ENCODE measurements around the gene SMAD5. TPM values are rescaled to one million over a fixed set of nuclear protein-coding genes. Genes with fewer than 3 reads are reported as not detected.

SMAD5 gene
- total and polyA plus RNA-seq, 2 donors = 20.4 to 167 TPM

GRCh38 chr5:136200761-136201160, 68.1 kb downstream of the SMAD5 start:
- no peak overlapping the region for H3K4me3 ChIP-seq (ENCODE audit: low read depth, low read length)
- H3K36me3 ChIP-seq (ENCODE audit: insufficient read depth) = no peaks in the 10 kb centered on the region
- no peak overlapping the region for H3K27ac ChIP-seq (ENCODE audit: low read depth)
- 81% methylated on average over 3 of the region's 3 CpGs for WGBS
- H3K4me1 ChIP-seq (ENCODE audit: insufficient read depth) = no peaks in the 10 kb centered on the region
- DNase-seq (ENCODE audit: extremely low spot score) = no peak

DNA sequence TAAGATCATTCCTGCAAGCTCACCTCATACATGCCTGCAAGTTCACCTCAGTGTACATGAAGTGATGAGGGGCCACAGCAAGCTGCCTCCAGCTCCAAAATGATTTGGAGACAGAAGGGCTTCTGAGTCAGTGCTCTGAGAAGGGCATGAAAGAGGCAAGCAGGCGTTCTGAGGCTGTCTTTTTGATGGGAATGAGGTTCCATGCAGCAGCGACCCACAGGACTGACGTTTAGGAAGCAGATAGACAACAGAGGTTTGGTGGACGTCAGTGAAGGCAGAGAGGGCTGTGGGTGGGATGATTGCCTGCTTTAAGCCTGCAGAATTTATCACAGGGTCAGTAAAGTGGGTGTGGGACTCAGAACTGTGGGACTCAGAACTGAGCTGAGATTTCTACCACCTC, 69.2 kb downstream of the SMAD5 start:
- H3K27ac ChIP-seq (ENCODE audit: low read depth) = no peak overlapping the region
- H3K4me3 ChIP-seq (ENCODE audit: low read depth, low read length) = no peak overlapping the region
- no peaks in the 10 kb centered on the region for H3K36me3 ChIP-seq (ENCODE audit: insufficient read depth)
- 74% methylated on average over 4 of the region's 4 CpGs for WGBS
- no peaks in the 10 kb centered on the region for H3K4me1 ChIP-seq (ENCODE audit: insufficient read depth)
- no peak for DNase-seq (ENCODE audit: extremely low spot score)

DNA sequence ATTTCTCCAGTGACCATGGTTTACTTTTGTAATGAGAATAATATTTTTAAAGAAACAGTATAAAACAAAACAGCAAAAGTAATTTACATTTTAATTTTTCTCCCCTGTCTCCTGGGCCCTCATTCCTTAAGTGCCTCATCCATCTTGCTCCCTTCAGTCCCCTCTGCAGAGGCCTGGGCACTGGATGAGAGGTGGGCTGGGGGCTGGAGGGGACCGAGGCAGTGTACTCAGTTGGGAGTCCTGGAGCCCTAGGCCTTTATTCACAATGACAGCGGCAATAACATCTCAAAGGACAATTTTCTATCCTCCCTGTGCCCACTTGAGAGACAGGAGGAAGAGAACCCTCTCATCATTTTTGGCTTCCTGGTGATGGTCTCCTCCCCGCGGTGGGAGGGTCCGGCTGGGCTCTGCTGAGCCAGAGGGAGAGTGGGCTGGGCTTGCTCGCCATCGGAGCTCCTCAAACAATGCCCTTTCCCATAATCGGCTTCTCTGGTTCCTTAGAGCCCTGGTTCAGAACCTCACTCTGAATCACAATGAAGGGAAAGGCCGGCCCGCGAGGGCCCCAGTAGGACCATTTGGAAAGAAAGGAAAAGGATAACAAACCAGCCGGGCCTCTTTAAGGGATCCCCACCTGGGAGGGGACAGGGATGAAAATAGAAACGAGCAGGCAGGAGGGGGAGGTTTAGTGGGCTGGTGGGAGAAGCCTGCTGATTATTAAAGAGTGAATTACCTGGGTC, 70.0 kb downstream of the SMAD5 start:
- 27% methylated on average over 13 of the region's 13 CpGs for WGBS
- H3K27ac ChIP-seq (ENCODE audit: low read depth) = no peak overlapping the region
- no peaks in the 10 kb centered on the region for H3K36me3 ChIP-seq (ENCODE audit: insufficient read depth)
- H3K4me1 ChIP-seq (ENCODE audit: insufficient read depth) = no peaks in the 10 kb centered on the region
- DNase-seq (ENCODE audit: extremely low spot score) = no peak
- no peak overlapping the region for H3K4me3 ChIP-seq (ENCODE audit: low read depth, low read length)

DNA sequence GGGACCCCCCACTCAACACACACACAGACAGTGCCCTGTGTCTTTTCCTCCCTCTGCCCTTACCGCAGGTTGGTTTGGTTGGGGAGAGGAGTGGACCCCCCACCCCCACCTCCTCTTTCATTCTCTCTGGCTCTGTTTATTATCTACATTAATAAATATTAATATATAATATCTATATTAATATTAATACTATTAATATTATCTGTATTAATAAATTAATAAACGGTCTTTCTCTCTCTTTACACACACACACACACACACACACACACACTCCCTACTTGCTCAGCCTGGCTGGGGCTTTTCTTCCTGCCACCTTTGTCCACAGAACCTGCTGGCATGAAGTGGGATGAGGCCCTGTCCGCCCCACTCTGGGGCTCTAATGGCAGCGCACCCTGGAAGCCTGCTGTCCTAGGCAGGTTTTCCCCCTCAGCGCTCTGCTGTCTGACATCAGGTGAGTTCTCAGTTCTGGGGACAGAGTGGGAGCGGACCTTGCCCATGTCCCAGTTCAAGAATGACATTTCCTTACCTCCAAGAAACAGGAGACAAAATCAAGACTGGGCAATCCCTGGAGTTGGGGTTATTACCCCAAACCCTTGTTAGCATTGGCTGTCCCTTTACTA, 70.8 kb downstream of the SMAD5 start:
- no peak for DNase-seq (ENCODE audit: extremely low spot score)
- Histone ChIP-seq H3K36me3 (ENCODE audit: insufficient read depth) (no peaks in the 10 kb centered on the region), H3K4me3 (ENCODE audit: low read depth, low read length) (no peak overlapping the region), H3K27ac (ENCODE audit: low read depth) (no peak overlapping the region), H3K4me1 (ENCODE audit: insufficient read depth) (no peaks in the 10 kb centered on the region)
- WGBS = 91% methylated on average over 6 of the region's 6 CpGs

GRCh38 chr5:136205061-136205702, 72.5 kb downstream of the SMAD5 start:
- DNase-seq (ENCODE audit: extremely low spot score) = no peak
- Histone ChIP-seq H3K4me1 (ENCODE audit: insufficient read depth) (no peaks in the 10 kb centered on the region), H3K36me3 (ENCODE audit: insufficient read depth) (no peaks in the 10 kb centered on the region), H3K27ac (ENCODE audit: low read depth) (no peak overlapping the region), H3K4me3 (ENCODE audit: low read depth, low read length) (no peak overlapping the region)
- 93% methylated on average over 8 of the region's 8 CpGs for WGBS

GRCh38 chr5:136205941-136206340, 73.3 kb downstream of the SMAD5 start:
- no peaks in the 10 kb centered on the region for H3K36me3 ChIP-seq (ENCODE audit: insufficient read depth)
- WGBS = 88% methylated on average over 4 of the region's 4 CpGs
- H3K27ac ChIP-seq (ENCODE audit: low read depth) = no peak overlapping the region
- no peaks in the 10 kb centered on the region for H3K4me1 ChIP-seq (ENCODE audit: insufficient read depth)
- no peak overlapping the region for H3K4me3 ChIP-seq (ENCODE audit: low read depth, low read length)
- no peak for DNase-seq (ENCODE audit: extremely low spot score)

- no peaks in the 10 kb centered on the region for H3K4me1 ChIP-seq (ENCODE audit: insufficient read depth)
- no peaks in the 10 kb centered on the region for H3K36me3 ChIP-seq (ENCODE audit: insufficient read depth)
- no peak for DNase-seq (ENCODE audit: extremely low spot score)
- H3K4me3 ChIP-seq (ENCODE audit: low read depth, low read length) = no peak overlapping the region
- 89% methylated on average over 5 of the region's 5 CpGs for WGBS
- H3K27ac ChIP-seq (ENCODE audit: low read depth) = no peak overlapping the region
These were observed 73.7 kb downstream of the SMAD5 start for GRCh38 chr5:136206361-136206760.

- no peaks in the 10 kb centered on the region for H3K36me3 ChIP-seq (ENCODE audit: insufficient read depth)
- 93% methylated on average over 7 of the region's 7 CpGs for WGBS
- no peaks in the 10 kb centered on the region for H3K4me1 ChIP-seq (ENCODE audit: insufficient read depth)
- H3K27ac ChIP-seq (ENCODE audit: low read depth) = no peak overlapping the region
- no peak overlapping the region for H3K4me3 ChIP-seq (ENCODE audit: low read depth, low read length)
- no peak for DNase-seq (ENCODE audit: extremely low spot score)
These were observed 75.0 kb downstream of the SMAD5 start for GRCh38 chr5:136207631-136208030.

DNA sequence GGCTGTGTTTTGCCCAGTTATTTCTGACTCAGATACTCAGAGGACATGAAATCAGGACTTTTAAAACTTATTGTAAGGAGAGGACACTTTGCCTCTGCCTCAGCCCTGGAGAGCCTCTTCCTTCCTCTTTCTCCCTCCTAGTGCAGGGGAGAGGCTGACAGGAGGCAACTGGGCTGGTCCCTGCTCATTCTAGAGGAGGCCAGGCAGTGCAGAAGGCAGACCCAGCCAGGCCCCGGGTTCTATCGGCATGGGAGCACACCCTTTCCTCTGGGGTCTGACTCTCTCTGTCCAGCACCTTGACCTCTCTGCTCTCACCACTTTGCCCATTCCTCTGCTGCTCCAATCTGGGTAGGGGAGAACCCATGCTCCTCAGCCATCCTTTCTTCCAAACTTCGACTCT, 76.3 kb downstream of the SMAD5 start:
- Histone ChIP-seq H3K4me3 (ENCODE audit: low read depth, low read length) (no peak overlapping the region), H3K27ac (ENCODE audit: low read depth) (no peak overlapping the region), H3K36me3 (ENCODE audit: insufficient read depth) (no peaks in the 10 kb centered on the region), H3K4me1 (ENCODE audit: insufficient read depth) (no peaks in the 10 kb centered on the region)
- DNase-seq (ENCODE audit: extremely low spot score) = no peak
- WGBS = 75% methylated on average over 3 of the region's 3 CpGs

DNA sequence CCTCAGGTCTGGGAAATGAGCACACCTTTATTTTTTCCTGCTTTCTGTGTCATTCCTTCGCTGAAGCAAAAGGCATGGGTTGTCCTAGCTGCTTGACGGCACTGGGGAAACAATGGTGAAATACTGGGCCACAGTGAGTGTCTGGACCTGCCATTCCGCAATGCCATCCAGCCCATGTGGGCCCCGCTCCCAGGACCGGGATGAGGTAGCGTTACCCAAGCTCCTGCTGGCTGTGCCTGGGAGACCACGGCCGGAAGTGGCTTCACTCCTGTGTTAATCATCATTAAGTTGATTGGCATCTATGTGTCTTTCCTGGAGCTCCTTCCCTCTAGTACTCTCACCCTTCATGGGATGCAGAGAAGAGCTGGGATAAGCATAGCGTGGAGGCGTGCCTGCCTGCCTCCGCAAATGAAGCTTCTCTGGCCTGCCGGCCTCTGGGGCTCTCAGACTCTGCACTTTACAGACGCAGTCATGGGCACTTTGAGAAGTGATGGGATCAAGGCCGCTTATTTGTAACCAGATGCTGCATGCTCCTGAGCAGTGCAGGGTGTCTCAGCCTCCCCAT, 76.8 kb downstream of the SMAD5 start:
- 93% methylated on average over 14 of the region's 14 CpGs for WGBS
- H3K4me1 ChIP-seq (ENCODE audit: insufficient read depth) = no peaks in the 10 kb centered on the region
- no peak for DNase-seq (ENCODE audit: extremely low spot score)

GRCh38 chr5:136210259-136210658, 77.6 kb downstream of the SMAD5 start:
- Histone ChIP-seq H3K27ac (ENCODE audit: low read depth) (no peak overlapping the region), H3K4me1 (ENCODE audit: insufficient read depth) (no peaks in the 10 kb centered on the region), H3K4me3 (ENCODE audit: low read depth, low read length) (no peak overlapping the region), H3K36me3 (ENCODE audit: insufficient read depth) (no peaks in the 10 kb centered on the region)
- DNase-seq (ENCODE audit: extremely low spot score) = no peak
- 78% methylated on average over 4 of the region's 4 CpGs for WGBS

More for the DNA sequence above, 76.8 kb downstream of the SMAD5 start:
- no peak overlapping the region for H3K4me3 ChIP-seq (ENCODE audit: low read depth, low read length)
- no peaks in the 10 kb centered on the region for H3K36me3 ChIP-seq (ENCODE audit: insufficient read depth)
- no peak overlapping the region for H3K27ac ChIP-seq (ENCODE audit: low read depth)

GRCh38 chr5:136211282-136212040, 78.8 kb downstream of the SMAD5 start:
- no peaks in the 10 kb centered on the region for H3K4me1 ChIP-seq (ENCODE audit: insufficient read depth)
- no peaks in the 10 kb centered on the region for H3K36me3 ChIP-seq (ENCODE audit: insufficient read depth)
- DNase-seq (ENCODE audit: extremely low spot score) = no peak
- no peak overlapping the region for H3K4me3 ChIP-seq (ENCODE audit: low read depth, low read length)
- 83% methylated on average over 10 of the region's 10 CpGs for WGBS
- no peak overlapping the region for H3K27ac ChIP-seq (ENCODE audit: low read depth)

DNA sequence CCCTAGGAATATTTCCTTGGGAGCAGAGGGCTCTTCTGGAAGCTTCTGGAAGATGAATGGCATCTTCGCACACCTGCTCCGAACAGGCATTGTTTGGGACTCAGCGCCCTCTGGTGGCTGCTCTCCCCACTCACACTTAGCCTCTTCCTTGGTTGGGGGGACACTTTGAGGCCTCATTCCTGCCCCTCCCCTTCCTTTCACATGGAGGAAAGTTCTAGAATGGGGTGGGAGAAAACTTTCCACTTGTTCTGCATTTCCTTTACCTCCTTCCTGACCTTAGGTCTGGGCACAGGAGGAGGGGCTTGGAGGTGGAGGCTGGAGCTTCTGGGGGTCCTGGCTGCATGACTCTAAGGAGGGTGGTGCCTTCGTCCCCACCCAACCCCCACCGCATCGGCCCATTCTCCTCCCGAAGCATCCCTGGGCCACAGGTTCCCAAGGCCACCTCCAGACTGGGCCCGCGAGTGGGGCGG, 79.6 kb downstream of the SMAD5 start:
- no peaks in the 10 kb centered on the region for H3K4me1 ChIP-seq (ENCODE audit: insufficient read depth)
- no peaks in the 10 kb centered on the region for H3K36me3 ChIP-seq (ENCODE audit: insufficient read depth)
- no peak overlapping the region for H3K27ac ChIP-seq (ENCODE audit: low read depth)
- WGBS = 50% methylated on average over 10 of the region's 10 CpGs
- no peak overlapping the region for H3K4me3 ChIP-seq (ENCODE audit: low read depth, low read length)
- DNase-seq (ENCODE audit: extremely low spot score) = no peak

Data from urinary bladder (tissue), 4 donors.